Heart left ventricle (tissue), 16 donors: ENCODE data around the gene PAK2. TPM values are rescaled to one million over a fixed set of nuclear protein-coding genes. Genes with fewer than 3 reads are reported as not detected.

Source experiments
- ATAC-seq, 4 donors: fragments of 200-7000 bp; cut with Tn5 transposase; one replicate each; pipeline ENCODE4 v1.9.1; 2020 to 2022; ENCODE audit warnings: moderate library complexity in 4 of 4, mild to moderate bottlenecking in 3 of 4, moderate number of reproducible peaks in 1 of 4
- DNase-seq, 5 donors: peaks; one replicate each; pipeline ENCODE4 v3.0.0-alpha.2; 2020
- H3K27ac ChIP-seq, 12 donors: fragments of 200-600 bp; sonication (generic) in 4 of 12; one replicate each; pipeline versions ENCODE4 v1.5.0 to v1.8.0; 2016 to 2022; ENCODE audit warnings: mild to moderate bottlenecking in 2 of 12
- H3K27me3 ChIP-seq, 9 donors: fragments of 200-600 bp; sonication (generic) in 2 of 9; one replicate each; pipeline versions ENCODE4 v1.5.1 to v1.8.0; 2016 to 2022; ENCODE audit warnings: mild to moderate bottlenecking in 3 of 9
- H3K36me3 ChIP-seq, 9 donors: fragments of 200-600 bp; sonication (generic) in 2 of 9; one replicate each; pipeline versions ENCODE4 v1.5.0 to v1.8.0; 2018 to 2022; ENCODE audit warnings: mild to moderate bottlenecking in 2 of 9
- H3K4me1 ChIP-seq, 12 donors: fragments of 200-600 bp; sonication (generic) in 4 of 12; one replicate each; pipeline versions ENCODE4 v1.5.0 to v1.8.0; 2016 to 2022; ENCODE audit warnings: mild to moderate bottlenecking in 3 of 12
- H3K4me3 ChIP-seq, 12 donors: fragments of 200-600 bp; sonication (generic) in 4 of 12; one replicate each; pipeline versions ENCODE4 v1.5.0 to v1.8.0; 2017 to 2022; ENCODE audit warnings: mild to moderate bottlenecking in 9 of 12, moderate library complexity in 4 of 12
- H3K9me3 ChIP-seq, 12 donors: fragments of 200-600 bp; sonication (generic) in 4 of 12; one replicate each; pipeline versions ENCODE4 v1.5.0 to v1.8.0; 2016 to 2022; ENCODE audit warnings: mild to moderate bottlenecking in 1 of 12
- CTCF ChIP-seq, 12 donors: fragments of 200-600 bp; sonication (generic) in 4 of 12; IDR thresholded peaks; one replicate each; pipeline versions ENCODE4 v1.5.0 to v1.8.0; 2018 to 2022; ENCODE audit warnings: antibody characterized with exemption in 12 of 12, mild to moderate bottlenecking in 5 of 12
- POLR2A ChIP-seq, 2 donors: fragments of 450-650 bp; IDR thresholded peaks; one replicate each; pipeline ENCODE4 v1.6.1; 2017; ENCODE audit warnings: antibody characterized with exemption in 2 of 2, mild to moderate bottlenecking in 2 of 2, moderate library complexity in 2 of 2
- WGBS, 4 donors: extraction: QIAGEN DNeasy Blood & Tissue Kit in 2 of 4; methylation state at CpG; one replicate each; pipeline versions ENCODE4 v1.1.5 to v1.1.7; 2013 to 2018; 5-methylcytosine and 5-hydroxymethylcytosine counted together
- intact Hi-C, 10 donors: fragments of 100-400 bp; cut with DNase I; formaldehyde crosslinking; loops; one replicate each; pipeline versions ENCODE4 v1.11.1 to v1.14.2; 2022
- polyA plus RNA-seq, 2 donors: library from polyadenylated mRNA; stranded (reverse); fragments of 200-250 nt; gene quantifications; one replicate each; pipeline ENCODE4 v1.2.3, GENCODE V29; 2013
- total RNA-seq, 9 donors: library from RNA; depleted of rRNA in 2 of 9; stranded (reverse); fragments of >200 nt in 2 of 9; fragmentation: NEBNext Ultra II Directional in 3 of 9; extraction: Animal tissue kit (Norgen Biotek cat#: 25700) in 3 of 9; gene quantifications; one replicate each; pipeline versions ENCODE4 v1.1.0 to v1.2.4, GENCODE V29; 2016 to 2023
- donor health status: ischemic (EF 13 %, LVEDD 7.1; RV severe dilation, severe dysfunction).
- donor health status: healthy with polysubstance abuse.
- donor health status: DM: no; HTN: yes; CAD: no.
- donor health status: DM: no; HTN: no; CAD: no.
- donor health status: ischemic (EF 25% LVEDD 6.9; RV normal size, moderate dysfunction).
- donor health status: ischemic (EF 25% LVEDD 5.7; RV mildly dilated, moderate dysfunction).
- donor health status: healthy.
- donor health status: DM: yes; HTN: yes; CAD: no.
- donor health status: ischemic (EF 35%, LVEDD 5.7; RV mildly dilated, moderate dysfunction).
- donor health status: nonischemic (EF 11% LVEDD 7.7; RV severe dilation, severe dysfunction).
- donor health status: DM: yes; HTN: yes; CAD: no.
- donor health status: PGD.
- donor health status: ischemic (EF 29% LVEDD 5.4; RV normal size, mild dysfunction).
- donor health status: nonischemic (EF 23%, LVEDD 6.1; RV moderate dilation, normal function).

PAK2 gene
- total and polyA plus RNA-seq, 11 donors, result 17.0 to 67.8 (median 48.3) TPM

GRCh38 chr3:196757876-196758739 is 18.5 kb downstream of the PAK2 start:
- WGBS, 4 donors, result 85 to 92% (median 87%) methylated on average over 9 of the region's 9 CpGs

GRCh38 chr3:196763179-196763578 is 23.5 kb downstream of the PAK2 start:
- WGBS, 4 donors, result 81 to 98% (median 84%) methylated on average over 7 of the region's 7 CpGs

More at GRCh38 chr3:196757876-196758739, 18.5 kb downstream of the PAK2 start:
- Histone ChIP-seq H3K36me3 (peaks cover 0 to 15% (median 0%) of the 10 kb centered on the region in 9 donors), H3K9me3 (peaks cover 0 to 20% (median 3%) of the 10 kb centered on the region in 12 donors), H3K4me3 (no peak overlapping the region), H3K27me3 (no peaks in the 10 kb centered on the region), H3K27ac (no peak overlapping the region), H3K4me1 (peaks cover 0 to 28% (median 5%) of the 10 kb centered on the region in 12 donors)
- TF ChIP-seq CTCF (IDR thresholded peaks at IDR 0.05) (no peak), POLR2A (IDR thresholded peaks at IDR 0.05) (no peak)
- ATAC-seq (peak in 2 of 4 donors; percentile 34 to 78), DNase-seq (no peak)
- intact Hi-C loops, result no loop called here

DNA sequence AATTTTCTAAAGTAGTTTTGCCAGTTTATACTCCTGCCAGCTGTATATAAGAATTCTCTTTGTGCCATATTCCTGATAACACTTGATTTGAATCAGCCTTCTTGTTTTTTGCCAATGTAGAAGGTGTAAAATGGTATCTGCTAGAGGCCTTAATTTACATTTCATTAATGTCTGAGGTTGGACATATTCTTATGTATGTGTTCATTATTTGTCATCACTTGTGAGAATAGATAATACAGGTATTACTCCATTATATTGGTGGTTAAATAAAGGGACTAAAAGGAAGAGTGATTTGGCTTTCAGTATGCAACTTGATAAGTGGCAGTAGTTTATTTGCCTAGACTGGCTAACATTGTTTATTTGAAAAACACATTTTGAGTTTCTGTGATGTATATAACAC is 25.8 kb downstream of the PAK2 start:
- Histone ChIP-seq H3K4me3 (no peak overlapping the region), H3K4me1 (no peaks in the 10 kb centered on the region), H3K27me3 (no peaks in the 10 kb centered on the region), H3K9me3 (peaks cover 0 to 3% (median 0%) of the 10 kb centered on the region in 12 donors), H3K27ac (no peak overlapping the region), H3K36me3 (peaks cover 0 to 20% (median 3%) of the 10 kb centered on the region in 9 donors)
- intact Hi-C loops, result no loop called here
- no peak for TF ChIP-seq CTCF (IDR thresholded peaks at IDR 0.05)
- no peak for TF ChIP-seq POLR2A (IDR thresholded peaks at IDR 0.05)
- no peak for ATAC-seq
- no peak for DNase-seq

More at GRCh38 chr3:196763179-196763578, 23.5 kb downstream of the PAK2 start:
- no peak overlapping the region for H3K27ac ChIP-seq
- no peak for DNase-seq
- H3K9me3 ChIP-seq, result peaks cover 0 to 3% (median 0%) of the 10 kb centered on the region in 12 donors
- H3K4me3 ChIP-seq, result no peak overlapping the region
- TF ChIP-seq POLR2A (IDR thresholded peaks at IDR 0.05), result no peak
- no peak for TF ChIP-seq CTCF (IDR thresholded peaks at IDR 0.05)
- peaks cover 0 to 12% (median 0%) of the 10 kb centered on the region in 9 donors for H3K36me3 ChIP-seq
- no peaks in the 10 kb centered on the region for H3K27me3 ChIP-seq
- no peak for ATAC-seq
- intact Hi-C loops, result no loop called here
- H3K4me1 ChIP-seq, result peaks cover 0 to 3% (median 0%) of the 10 kb centered on the region in 12 donors

DNA sequence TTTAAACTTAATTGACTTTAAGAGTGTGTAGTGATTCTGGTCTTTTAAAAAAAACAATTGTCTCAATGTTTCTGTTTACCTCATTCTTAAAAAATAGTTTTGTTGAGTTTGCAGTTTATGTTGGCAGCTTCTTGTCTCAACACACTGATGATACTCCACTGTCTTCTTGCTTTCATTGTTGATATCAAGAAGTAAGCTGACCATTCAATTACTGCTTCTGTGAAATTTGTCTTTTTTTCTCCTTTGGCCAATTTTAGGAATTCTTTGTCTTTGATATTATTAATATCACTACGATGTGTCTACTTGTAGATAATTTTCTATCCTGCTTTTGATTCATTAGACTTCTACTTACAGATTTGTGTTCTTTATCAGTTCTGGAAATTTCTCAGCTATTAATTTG is 31.4 kb downstream of the PAK2 start:
- 91 to 100% (median 97%) methylated on average over 1 of the region's 1 CpG for WGBS, 4 donors
- intact Hi-C loops, result no loop called here
- Histone ChIP-seq H3K4me3 (no peak overlapping the region), H3K27me3 (no peaks in the 10 kb centered on the region), H3K9me3 (no peaks in the 10 kb centered on the region), H3K4me1 (peaks cover 2 to 48% (median 22%) of the 10 kb centered on the region in 12 donors), H3K27ac (no peak overlapping the region), H3K36me3 (peaks cover 0 to 11% (median 0%) of the 10 kb centered on the region in 9 donors)
- no peak for TF ChIP-seq CTCF (IDR thresholded peaks at IDR 0.05)
- TF ChIP-seq POLR2A (IDR thresholded peaks at IDR 0.05), result no peak
- ATAC-seq (no peak), DNase-seq (no peak)
